HepG2 (cell line): ENCODE results near the gene BEX3. TPM values are rescaled to one million over a fixed set of nuclear protein-coding genes. Genes with fewer than 3 reads are reported as not detected.

Experiments
- AKAP8 ChIP-seq: sonication (generic); formaldehyde crosslinking; IDR thresholded peaks from 2 replicates; pipeline ENCODE4 v1.5.1; 2020; ENCODE audit warnings: mild to moderate bottlenecking, missing genetic modification reagents
- BCL6 ChIP-seq: IDR thresholded peaks from 2 replicates; pipeline ENCODE4 v1.6.1; 2016; ENCODE audit warnings: missing genetic modification reagents, missing compliant biosample characterization
- CBFB ChIP-seq: sonication (generic); formaldehyde crosslinking; IDR thresholded peaks from 2 replicates; pipeline ENCODE4 v1.4.0; 2020; ENCODE audit warnings: missing genetic modification reagents
- FOXK1 ChIP-seq: sonication (generic); formaldehyde crosslinking; IDR thresholded peaks from 2 replicates; pipeline ENCODE4 v1.4.0; 2020; ENCODE audit warnings: low read depth, missing genetic modification reagents, borderline replicate concordance
- KLF9 ChIP-seq: IDR thresholded peaks from 2 replicates; pipeline ENCODE4 v1.6.1; 2016; ENCODE audit warnings: low read depth
- PHF8 ChIP-seq: sonication (generic); formaldehyde crosslinking; IDR thresholded peaks from 2 replicates; pipeline ENCODE4 v1.5.0; 2020; ENCODE audit warnings: missing genetic modification reagents
- RFXAP ChIP-seq: sonication (generic); formaldehyde crosslinking; IDR thresholded peaks from 2 replicates; pipeline ENCODE4 v1.4.0; 2020; ENCODE audit warnings: missing genetic modification reagents, borderline replicate concordance
- SOX6 ChIP-seq, 2 experiments: fragments of 450-650 bp in 1 of 2; sonication (generic) in 1 of 2; formaldehyde crosslinking in 1 of 2; IDR thresholded peaks; 2 replicates each; pipeline versions ENCODE4 v1.4.0 to v1.6.1; 2017 to 2020; ENCODE audit warnings: antibody characterized with exemption in 1 of 2, mild to moderate bottlenecking in 1 of 2, missing genetic modification reagents in 1 of 2
- YY1 ChIP-seq: IDR thresholded peaks from 2 replicates; pipeline ENCODE4 v1.6.1; 2011; ENCODE audit warnings: low read length, low read depth, moderate library complexity, mild to moderate bottlenecking; ENCODE audit not compliant: insufficient read depth, insufficient replicate concordance
- ZBTB38 ChIP-seq: sonication (generic); formaldehyde crosslinking; IDR thresholded peaks from 2 replicates; pipeline ENCODE4 v1.5.1; 2020; ENCODE audit warnings: mild to moderate bottlenecking, missing genetic modification reagents
- ZBTB7B ChIP-seq: sonication (generic); formaldehyde crosslinking; IDR thresholded peaks from 2 replicates; pipeline ENCODE4 v1.4.0; 2020; ENCODE audit warnings: missing genetic modification reagents
- ZFP82 ChIP-seq: sonication (generic); formaldehyde crosslinking; IDR thresholded peaks from 2 replicates; pipeline ENCODE4 v1.5.1; 2020; ENCODE audit warnings: mild to moderate bottlenecking, missing genetic modification reagents, borderline replicate concordance
- ZFX ChIP-seq: sonication (generic); formaldehyde crosslinking; IDR thresholded peaks from 2 replicates; pipeline ENCODE4 v1.4.0; 2020; ENCODE audit warnings: mild to moderate bottlenecking, low read depth, missing genetic modification reagents, moderate library complexity
- ZNF121 ChIP-seq: sonication (generic); formaldehyde crosslinking; IDR thresholded peaks from 2 replicates; pipeline ENCODE4 v1.5.0; 2020; ENCODE audit warnings: mild to moderate bottlenecking, missing genetic modification reagents
- ZNF430 ChIP-seq: sonication (generic); formaldehyde crosslinking; IDR thresholded peaks from 2 replicates; pipeline ENCODE4 v1.9.0; 2021; ENCODE audit warnings: mild to moderate bottlenecking, missing genetic modification reagents
- ZNF7 ChIP-seq: IDR thresholded peaks from 2 replicates; pipeline ENCODE4 v1.6.1; 2016; ENCODE audit warnings: missing biosample characterization, missing genetic modification reagents
- ZNF777 ChIP-seq: sonication (generic); formaldehyde crosslinking; IDR thresholded peaks from 2 replicates; pipeline ENCODE4 v1.4.0; 2020; ENCODE audit warnings: missing genetic modification reagents
- ZNF780A ChIP-seq: sonication (generic); formaldehyde crosslinking; IDR thresholded peaks from 2 replicates; pipeline ENCODE4 v1.8.0; 2022; ENCODE audit warnings: mild to moderate bottlenecking, missing genetic modification reagents, moderate library complexity
- ZNF782 ChIP-seq: sonication (generic); formaldehyde crosslinking; IDR thresholded peaks from 2 replicates; pipeline ENCODE4 v1.4.0; 2020; ENCODE audit warnings: missing genetic modification reagents, mild to moderate bottlenecking, borderline replicate concordance
- ZSCAN21 ChIP-seq: sonication (generic); formaldehyde crosslinking; IDR thresholded peaks from 2 replicates; pipeline ENCODE4 v1.8.0; 2022; ENCODE audit warnings: mild to moderate bottlenecking, missing genetic modification reagents, moderate library complexity, borderline replicate concordance
- polyA plus RNA-seq, 8 experiments: library from polyadenylated mRNA; depleted of rRNA in 3 of 8; stranded (reverse) in 7 of 8; unstranded in 1 of 8; fragments of >200 nt; fragmentation: Illumina TruSeq in 4 of 8; extraction: Trizol in 4 of 8; gene quantifications; 2 replicates each; pipeline versions ENCODE4 v1.2.1 to v1.2.3, GENCODE V29; 2011 to 2016; ENCODE audit warnings: low read depth in 4 of 8, missing spikeins in 1 of 8, mixed read lengths in 1 of 8; ENCODE audit not compliant: insufficient read depth in 1 of 8
- total RNA-seq, 5 experiments: library from RNA; depleted of rRNA; stranded (reverse); fragments of >200 nt; fragmentation: Illumina TruSeq; extraction: Trizol; gene quantifications; 2 replicates each; pipeline ENCODE4 v1.2.3, GENCODE V29; 2016; ENCODE audit warnings: low read depth in 1 of 5
- TF ChIP-seq, protein P1 (sequence below): sonication (generic); formaldehyde crosslinking; IDR thresholded peaks from 2 replicates; pipeline ENCODE4 v1.4.0; 2020; ENCODE audit warnings: mild to moderate bottlenecking, missing genetic modification reagents, borderline replicate concordance
- TF ChIP-seq, protein P2 (sequence below), 2 experiments: sonication (generic) in 1 of 2; formaldehyde crosslinking in 1 of 2; IDR thresholded peaks; 2 replicates each; pipeline versions ENCODE4 v1.4.0 to v1.6.1; 2018 to 2020; ENCODE audit warnings: missing genetic modification reagents in 2 of 2, borderline replicate concordance in 1 of 2, low read depth in 1 of 2, mild to moderate bottlenecking in 1 of 2, missing biosample characterization in 1 of 2
- TF ChIP-seq, protein P3 (sequence below): sonication (generic); formaldehyde crosslinking; IDR thresholded peaks from 2 replicates; pipeline ENCODE4 v1.5.1; 2020; ENCODE audit warnings: missing genetic modification reagents, mild to moderate bottlenecking, borderline replicate concordance
- TF ChIP-seq, protein P4 (sequence below): IDR thresholded peaks from 2 replicates; pipeline ENCODE4 v1.6.1; 2016; ENCODE audit warnings: control low read depth

BEX3 gene
- total and polyA plus RNA-seq, 2 of the 13 experiments (the other 11 are each of a cell fraction or from before 2014, with no cell fraction given) = 50.9 to 55.8 TPM

DNA sequence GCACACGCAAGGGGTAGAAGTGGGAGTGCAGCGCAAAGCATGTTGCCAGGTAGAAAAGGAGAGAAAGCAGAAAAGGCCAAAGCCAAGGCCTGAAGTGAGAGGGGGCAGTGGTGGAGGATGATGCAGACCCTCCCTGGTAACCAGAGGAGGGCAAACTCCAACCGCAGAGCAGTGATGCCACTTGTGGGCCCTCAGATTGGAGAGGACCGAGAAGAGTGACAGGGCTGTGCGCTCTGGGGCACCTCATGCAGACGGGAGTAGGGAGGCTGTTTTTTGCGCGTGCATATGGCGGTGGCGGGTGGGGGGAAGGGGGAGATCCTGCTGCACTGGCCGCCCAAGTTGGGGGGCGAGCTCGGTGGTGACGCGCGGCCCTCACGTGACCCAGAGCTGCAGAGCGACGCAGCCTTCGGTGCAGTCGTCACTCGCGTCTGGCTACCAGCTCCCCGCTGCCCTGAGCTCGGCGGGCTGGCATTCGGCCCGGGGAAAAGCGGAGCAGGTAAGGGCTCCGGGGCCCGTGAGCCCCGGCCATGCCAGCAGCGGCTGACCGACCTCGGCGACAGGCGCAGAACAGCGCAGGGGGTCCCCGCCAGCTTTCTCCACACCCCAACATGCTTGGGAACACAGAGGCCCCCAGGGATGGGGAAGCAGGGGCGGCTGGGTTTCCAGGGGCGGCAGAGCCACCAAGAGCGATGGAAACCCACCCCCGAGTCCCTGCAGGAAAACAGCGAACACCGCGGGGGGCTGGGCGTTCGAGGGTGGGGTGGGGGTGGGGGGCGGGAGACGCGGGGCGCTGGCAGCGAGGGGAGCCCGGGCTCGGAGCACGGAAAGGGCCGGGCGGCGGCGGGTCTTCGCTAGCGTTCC, at the start of gene BEX3 (continued):
- TF ChIP-seq, protein P1, sequence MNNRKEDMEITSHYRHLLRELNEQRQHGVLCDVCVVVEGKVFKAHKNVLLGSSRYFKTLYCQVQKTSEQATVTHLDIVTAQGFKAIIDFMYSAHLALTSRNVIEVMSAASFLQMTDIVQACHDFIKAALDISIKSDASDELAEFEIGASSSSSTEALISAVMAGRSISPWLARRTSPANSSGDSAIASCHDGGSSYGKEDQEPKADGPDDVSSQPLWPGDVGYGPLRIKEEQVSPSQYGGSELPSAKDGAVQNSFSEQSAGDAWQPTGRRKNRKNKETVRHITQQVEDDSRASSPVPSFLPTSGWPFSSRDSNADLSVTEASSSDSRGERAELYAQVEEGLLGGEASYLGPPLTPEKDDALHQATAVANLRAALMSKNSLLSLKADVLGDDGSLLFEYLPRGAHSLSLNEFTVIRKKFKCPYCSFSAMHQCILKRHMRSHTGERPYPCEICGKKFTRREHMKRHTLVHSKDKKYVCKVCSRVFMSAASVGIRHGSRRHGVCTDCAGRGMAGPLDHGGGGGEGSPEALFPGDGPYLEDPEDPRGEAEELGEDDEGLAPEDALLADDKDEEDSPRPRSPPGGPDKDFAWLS (CRISPR knock-in tag) = no peak
- TF ChIP-seq, protein P2, sequence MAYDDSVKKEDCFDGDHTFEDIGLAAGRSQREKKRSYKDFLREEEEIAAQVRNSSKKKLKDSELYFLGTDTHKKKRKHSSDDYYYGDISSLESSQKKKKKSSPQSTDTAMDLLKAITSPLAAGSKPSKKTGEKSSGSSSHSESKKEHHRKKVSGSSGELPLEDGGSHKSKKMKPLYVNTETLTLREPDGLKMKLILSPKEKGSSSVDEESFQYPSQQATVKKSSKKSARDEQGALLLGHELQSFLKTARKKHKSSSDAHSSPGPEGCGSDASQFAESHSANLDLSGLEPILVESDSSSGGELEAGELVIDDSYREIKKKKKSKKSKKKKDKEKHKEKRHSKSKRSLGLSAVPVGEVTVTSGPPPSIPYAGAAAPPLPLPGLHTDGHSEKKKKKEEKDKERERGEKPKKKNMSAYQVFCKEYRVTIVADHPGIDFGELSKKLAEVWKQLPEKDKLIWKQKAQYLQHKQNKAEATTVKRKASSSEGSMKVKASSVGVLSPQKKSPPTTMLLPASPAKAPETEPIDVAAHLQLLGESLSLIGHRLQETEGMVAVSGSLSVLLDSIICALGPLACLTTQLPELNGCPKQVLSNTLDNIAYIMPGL (CRISPR knock-in tag; IDR thresholded peaks at IDR 0.05; ENCODE audit: borderline replicate concordance in 1 of 2, low read depth in 1 of 2) = 0 out of 4 replicates have a peak, but pooled peaks of 1 of the 2 experiments have one; percentile 48
- TF ChIP-seq, protein P3, sequence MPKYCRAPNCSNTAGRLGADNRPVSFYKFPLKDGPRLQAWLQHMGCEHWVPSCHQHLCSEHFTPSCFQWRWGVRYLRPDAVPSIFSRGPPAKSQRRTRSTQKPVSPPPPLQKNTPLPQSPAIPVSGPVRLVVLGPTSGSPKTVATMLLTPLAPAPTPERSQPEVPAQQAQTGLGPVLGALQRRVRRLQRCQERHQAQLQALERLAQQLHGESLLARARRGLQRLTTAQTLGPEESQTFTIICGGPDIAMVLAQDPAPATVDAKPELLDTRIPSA (CRISPR knock-in tag) = no peak
- no peak for TF ChIP-seq BCL6
- TF ChIP-seq RFXAP (CRISPR knock-in tag) = no peak
- TF ChIP-seq, protein P4, sequence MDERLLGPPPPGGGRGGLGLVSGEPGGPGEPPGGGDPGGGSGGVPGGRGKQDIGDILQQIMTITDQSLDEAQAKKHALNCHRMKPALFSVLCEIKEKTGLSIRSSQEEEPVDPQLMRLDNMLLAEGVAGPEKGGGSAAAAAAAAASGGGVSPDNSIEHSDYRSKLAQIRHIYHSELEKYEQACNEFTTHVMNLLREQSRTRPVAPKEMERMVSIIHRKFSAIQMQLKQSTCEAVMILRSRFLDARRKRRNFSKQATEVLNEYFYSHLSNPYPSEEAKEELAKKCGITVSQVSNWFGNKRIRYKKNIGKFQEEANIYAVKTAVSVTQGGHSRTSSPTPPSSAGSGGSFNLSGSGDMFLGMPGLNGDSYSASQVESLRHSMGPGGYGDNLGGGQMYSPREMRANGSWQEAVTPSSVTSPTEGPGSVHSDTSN = peak; percentile 62; the same call in 1 of the 2 replicates
- no peak for TF ChIP-seq ZBTB7B (CRISPR knock-in tag)
- TF ChIP-seq PHF8 (CRISPR knock-in tag) = peak; percentile 71; the same call in 1 of the 2 replicates
- no peak for TF ChIP-seq ZNF777 (CRISPR knock-in tag)
- no peak for TF ChIP-seq ZNF780A (CRISPR knock-in tag)
- 0 out of 2 replicates have a peak, but pooled peaks have one; percentile 15 for TF ChIP-seq ZNF121 (CRISPR knock-in tag)
- TF ChIP-seq ZNF782 (CRISPR knock-in tag) = no peak
- no peak for TF ChIP-seq SOX6 (IDR thresholded peaks at IDR 0.05)
- TF ChIP-seq SOX6 (CRISPR knock-in tag; IDR thresholded peaks at IDR 0.05) = no peak
- TF ChIP-seq ZNF7 (CRISPR knock-in tag) = no peak
- no peak for TF ChIP-seq AKAP8 (CRISPR knock-in tag)
- TF ChIP-seq FOXK1 (CRISPR knock-in tag) = no peak
- no peak for TF ChIP-seq YY1
- TF ChIP-seq ZFP82 (CRISPR knock-in tag) = no peak
- 0 out of 2 replicates have a peak, but pooled peaks have one; percentile 29 for TF ChIP-seq ZSCAN21 (CRISPR knock-in tag)
- no peak for TF ChIP-seq KLF9
- TF ChIP-seq CBFB (CRISPR knock-in tag) = no peak
- no peak for TF ChIP-seq ZBTB38 (CRISPR knock-in tag)
- peak; percentile 31 for TF ChIP-seq ZFX (CRISPR knock-in tag)
- no peak for TF ChIP-seq ZNF430 (CRISPR knock-in tag)
